Stimulated activated CD8-positive, alpha-beta memory T cell treated with anti-CD3 and anti-CD28 coated beads, Interleukin-15, amount 100 ng/mL, for 48 hours (primary cell): ENCODE data around the gene IPMK.
"Not testable (repeated sequence)": the region's sequence is repeated elsewhere in the genome, so short reads cannot be mapped to it uniquely, and the experiment has no call there.

Source experiments
- DNase-seq, 2 donors: peaks; one replicate each; pipeline ENCODE4 v3.0.0-alpha.2; 2020; ENCODE audit warnings: low read depth in 2 of 2

IPMK gene

GRCh38 chr10:58266826-58267712 is 625 bp downstream of the IPMK start:
- no peak for DNase-seq

GRCh38 chr10:58266003-58266825 is 1.5 kb downstream of the IPMK start:
- DNase-seq: no peak

GRCh38 chr10:58265249-58265648 is 2.4 kb downstream of the IPMK start:
- no peak for DNase-seq

- DNase-seq: no peak
Observed at GRCh38 chr10:58264780-58265179, 2.9 kb downstream of the IPMK start.

GRCh38 chr10:58262766-58263165 is 4.9 kb downstream of the IPMK start:
- no peak for DNase-seq

GRCh38 chr10:58260334-58260733 is 7.4 kb downstream of the IPMK start:
- no peak for DNase-seq

- no peak for DNase-seq
Observed at GRCh38 chr10:58258977-58259692, 8.6 kb downstream of the IPMK start.

GRCh38 chr10:58256013-58256780 is 11.5 kb downstream of the IPMK start:
- DNase-seq: not testable (repeated sequence)

GRCh38 chr10:58254644-58255043 is 13.1 kb downstream of the IPMK start:
- DNase-seq: no peak

GRCh38 chr10:58253184-58253583 is 14.5 kb downstream of the IPMK start:
- DNase-seq: no peak

- DNase-seq: not testable (repeated sequence)
Observed at GRCh38 chr10:58244666-58245065, 23.0 kb downstream of the IPMK start.

GRCh38 chr10:58244242-58244641 is 23.5 kb downstream of the IPMK start:
- not testable (repeated sequence) for DNase-seq

- not testable (repeated sequence) for DNase-seq
Observed at GRCh38 chr10:58243801-58244200, 23.9 kb downstream of the IPMK start.

GRCh38 chr10:58243269-58243668 is 24.4 kb downstream of the IPMK start:
- DNase-seq: no peak

- DNase-seq: no peak
Observed at GRCh38 chr10:58241346-58241745, 26.3 kb downstream of the IPMK start.

- no peak for DNase-seq
Observed at GRCh38 chr10:58240531-58240930, 27.2 kb downstream of the IPMK start.

GRCh38 chr10:58239561-58240169 is 28.0 kb downstream of the IPMK start:
- DNase-seq: no peak

- DNase-seq: no peak
Observed at GRCh38 chr10:58237014-58237834, 30.5 kb downstream of the IPMK start.

GRCh38 chr10:58229856-58230255 is 37.8 kb downstream of the IPMK start:
- not testable (repeated sequence) for DNase-seq

- DNase-seq: no peak
Observed at GRCh38 chr10:58225654-58226053, 42.0 kb downstream of the IPMK start.
